Ovary (tissue), 3 donors: ENCODE measurements around the gene PIWIL4.

Experiments
- EP300 ChIP-seq: sonication (generic); formaldehyde crosslinking; IDR thresholded peaks from one replicate; pipeline ENCODE4 v1.6.1; 2017; ENCODE audit warnings: antibody characterized with exemption
- TF ChIP-seq, protein P1 (sequence below), 3 donors: fragments of 450-650 bp in 2 of 3; fragments of 200-600 bp in 1 of 3; IDR thresholded peaks; one replicate each; pipeline versions ENCODE4 v1.5.1 to v1.8.0; 2016 to 2022; ENCODE audit warnings: antibody characterized with exemption in 3 of 3, mild to moderate bottlenecking in 1 of 3
- donor health status: DM: no; HTN: no; CAD: no.

DNA sequence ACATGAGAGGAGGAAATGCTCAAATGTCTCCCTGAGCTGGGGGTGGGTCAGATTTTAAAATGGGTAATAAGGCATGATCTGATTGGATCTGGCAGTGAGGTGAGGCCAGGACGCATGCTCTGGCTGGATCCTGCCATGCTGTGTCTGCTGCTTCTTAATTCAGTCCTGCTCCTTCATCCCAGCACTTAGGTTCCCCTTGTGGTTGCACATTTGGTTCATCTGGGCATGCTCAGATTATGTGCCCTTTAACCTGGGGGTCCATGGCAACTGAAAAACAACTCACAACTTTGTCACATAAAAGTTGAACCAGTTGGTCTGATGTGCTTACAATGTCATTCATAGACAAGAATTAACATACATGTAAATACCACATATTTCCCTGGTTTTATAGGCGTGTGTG, 67.9 kb downstream of the PIWIL4 start:
- TF ChIP-seq, protein P1, sequence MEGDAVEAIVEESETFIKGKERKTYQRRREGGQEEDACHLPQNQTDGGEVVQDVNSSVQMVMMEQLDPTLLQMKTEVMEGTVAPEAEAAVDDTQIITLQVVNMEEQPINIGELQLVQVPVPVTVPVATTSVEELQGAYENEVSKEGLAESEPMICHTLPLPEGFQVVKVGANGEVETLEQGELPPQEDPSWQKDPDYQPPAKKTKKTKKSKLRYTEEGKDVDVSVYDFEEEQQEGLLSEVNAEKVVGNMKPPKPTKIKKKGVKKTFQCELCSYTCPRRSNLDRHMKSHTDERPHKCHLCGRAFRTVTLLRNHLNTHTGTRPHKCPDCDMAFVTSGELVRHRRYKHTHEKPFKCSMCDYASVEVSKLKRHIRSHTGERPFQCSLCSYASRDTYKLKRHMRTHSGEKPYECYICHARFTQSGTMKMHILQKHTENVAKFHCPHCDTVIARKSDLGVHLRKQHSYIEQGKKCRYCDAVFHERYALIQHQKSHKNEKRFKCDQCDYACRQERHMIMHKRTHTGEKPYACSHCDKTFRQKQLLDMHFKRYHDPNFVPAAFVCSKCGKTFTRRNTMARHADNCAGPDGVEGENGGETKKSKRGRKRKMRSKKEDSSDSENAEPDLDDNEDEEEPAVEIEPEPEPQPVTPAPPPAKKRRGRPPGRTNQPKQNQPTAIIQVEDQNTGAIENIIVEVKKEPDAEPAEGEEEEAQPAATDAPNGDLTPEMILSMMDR (IDR thresholded peaks at IDR 0.05) = no peak
- TF ChIP-seq EP300 = no peak
